ENCODE data around the gene OSGIN1. TPM values are rescaled to one million over a fixed set of nuclear protein-coding genes. Genes with fewer than 3 reads are reported as not detected.

Gene OSGIN1
- total RNA-seq, 1 experiment from 2014 or later: 13.9 TPM

GRCh38 chr16:83907631-83908250 is 45.3 kb upstream of the OSGIN1 start:
- BruUV-seq (replicated peaks): no TSS peak
- H3K36me3 Mint-ChIP-seq (ENCODE audit: insufficient read depth, unreplicated experiment): peaks cover 9% of the 10 kb centered on the region
- intact Hi-C loops (cut with micrococcal nuclease; ENCODE audit: unreplicated experiment): no loop called here
- no peak for DNase-seq
- H3K4me1 Mint-ChIP-seq (ENCODE audit: low read depth, unreplicated experiment): no peaks in the 10 kb centered on the region
- H3K27ac Mint-ChIP-seq (ENCODE audit: unreplicated experiment): no peak overlapping the region
- H3K27me3 Mint-ChIP-seq (ENCODE audit: unreplicated experiment): no peaks in the 10 kb centered on the region
- no peaks in the 10 kb centered on the region for H3K9me3 Mint-ChIP-seq (ENCODE audit: low read depth, unreplicated experiment)
- CTCF ChIA-PET: no interaction called here
- no peak for TF ChIP-seq CTCF (IDR thresholded peaks at IDR 0.05; ENCODE audit: unreplicated experiment)
- no peak overlapping the region for H3K4me3 Mint-ChIP-seq (ENCODE audit: low read depth, unreplicated experiment)

DNA sequence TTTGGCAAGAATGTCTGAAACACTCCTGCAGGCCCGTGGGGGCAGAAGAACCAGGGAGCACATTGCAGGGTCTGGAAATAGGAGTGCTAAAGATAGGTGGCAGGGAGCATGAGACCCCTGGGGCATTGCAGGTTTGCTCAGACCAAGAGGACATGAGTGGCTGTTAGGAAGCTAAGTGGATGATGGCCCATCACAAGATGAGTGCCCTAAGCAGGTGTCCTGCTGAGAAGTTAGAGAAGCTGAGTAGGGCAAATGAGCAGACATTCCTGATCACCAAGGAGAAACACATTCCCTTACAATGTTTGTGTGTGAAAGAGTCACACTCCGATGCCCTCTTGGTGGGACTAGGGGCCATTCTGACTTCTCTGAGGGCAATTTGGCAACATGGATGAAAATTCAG is 44.2 kb upstream of the OSGIN1 start:
- H3K27me3 Mint-ChIP-seq (ENCODE audit: unreplicated experiment): no peaks in the 10 kb centered on the region
- no peak for DNase-seq
- intact Hi-C loops (cut with micrococcal nuclease; ENCODE audit: unreplicated experiment): no loop called here

GRCh38 chr16:83911290-83911689 is 41.8 kb upstream of the OSGIN1 start:
- Mint-ChIP-seq H3K27me3 (ENCODE audit: unreplicated experiment) (no peaks in the 10 kb centered on the region), H3K9me3 (ENCODE audit: low read depth, unreplicated experiment) (peaks cover 5% of the 10 kb centered on the region), H3K36me3 (ENCODE audit: insufficient read depth, unreplicated experiment) (peaks cover 28% of the 10 kb centered on the region), H3K27ac (ENCODE audit: unreplicated experiment) (no peak overlapping the region), H3K4me3 (ENCODE audit: low read depth, unreplicated experiment) (no peak overlapping the region), H3K4me1 (ENCODE audit: low read depth, unreplicated experiment) (no peaks in the 10 kb centered on the region)
- CTCF ChIA-PET: no interaction called here
- intact Hi-C loops (cut with micrococcal nuclease; ENCODE audit: unreplicated experiment): no loop called here
- BruUV-seq (replicated peaks): no TSS peak
- no peak for DNase-seq
- TF ChIP-seq CTCF (IDR thresholded peaks at IDR 0.05; ENCODE audit: unreplicated experiment): no peak

More for the DNA sequence above, 44.2 kb upstream of the OSGIN1 start:
- BruUV-seq (replicated peaks): no TSS peak
- Mint-ChIP-seq H3K9me3 (ENCODE audit: low read depth, unreplicated experiment) (no peaks in the 10 kb centered on the region), H3K36me3 (ENCODE audit: insufficient read depth, unreplicated experiment) (peaks cover 17% of the 10 kb centered on the region), H3K4me3 (ENCODE audit: low read depth, unreplicated experiment) (no peak overlapping the region), H3K27ac (ENCODE audit: unreplicated experiment) (no peak overlapping the region), H3K4me1 (ENCODE audit: low read depth, unreplicated experiment) (no peaks in the 10 kb centered on the region)
- no peak for TF ChIP-seq CTCF (IDR thresholded peaks at IDR 0.05; ENCODE audit: unreplicated experiment)
- CTCF ChIA-PET: no interaction called here

DNA sequence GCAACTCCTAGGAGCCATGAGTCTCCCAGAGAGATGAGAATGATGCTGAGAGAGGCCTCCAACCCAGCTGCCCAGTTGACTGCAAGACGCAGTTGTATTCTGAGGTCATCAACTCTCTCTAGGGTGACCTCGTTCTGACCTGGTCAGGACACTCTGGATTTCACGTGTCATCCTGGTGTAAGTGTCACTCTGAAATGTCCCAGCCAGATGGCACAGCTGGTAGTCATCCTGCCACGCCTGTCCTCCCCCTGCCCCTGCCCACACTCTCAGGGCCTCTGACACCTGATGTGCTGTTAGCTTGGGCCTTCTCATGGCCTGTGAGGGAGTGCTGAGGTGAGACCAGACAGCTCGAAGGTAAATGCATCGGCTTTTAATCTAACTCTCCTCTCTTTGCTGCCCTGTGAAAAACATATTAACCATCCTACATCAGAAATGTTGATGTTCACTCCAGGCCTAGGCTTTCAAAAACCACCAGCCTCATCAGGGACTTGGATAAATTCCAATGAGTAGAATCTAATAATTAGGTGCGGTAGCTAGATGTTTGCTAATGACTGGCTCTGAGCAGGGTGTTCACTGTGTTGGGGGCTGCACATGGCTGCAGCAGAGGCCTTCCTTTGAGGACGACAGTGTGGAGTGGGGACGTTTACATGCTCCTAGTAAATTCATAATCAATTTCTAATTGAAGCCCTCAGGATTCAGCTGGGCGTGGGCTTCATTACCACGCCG is 40.4 kb upstream of the OSGIN1 start:
- TF ChIP-seq CTCF (IDR thresholded peaks at IDR 0.05; ENCODE audit: unreplicated experiment): no peak
- Mint-ChIP-seq H3K36me3 (ENCODE audit: insufficient read depth, unreplicated experiment) (peaks cover 28% of the 10 kb centered on the region), H3K4me3 (ENCODE audit: low read depth, unreplicated experiment) (no peak overlapping the region), H3K4me1 (ENCODE audit: low read depth, unreplicated experiment) (no peaks in the 10 kb centered on the region), H3K27me3 (ENCODE audit: unreplicated experiment) (no peaks in the 10 kb centered on the region), H3K9me3 (ENCODE audit: low read depth, unreplicated experiment) (peaks cover 5% of the 10 kb centered on the region), H3K27ac (ENCODE audit: unreplicated experiment) (no peak overlapping the region)
- intact Hi-C loops (cut with micrococcal nuclease; ENCODE audit: unreplicated experiment): no loop called here
- no TSS peak for BruUV-seq (replicated peaks)
- CTCF ChIA-PET: interaction anchor here (0.8 kb wide), 1 partner anchor 14 kb away, joined by 3 read pairs; no protein-coding TSS in a partner anchor
- no peak for DNase-seq
